ENCODE data around the gene FAM149A.

GRCh38 chr4:186151499-186151898 lies 47.0 kb downstream of the FAM149A start:
- TF ChIP-seq SP1 (IDR thresholded peaks at IDR 0.05) (no peak), FOXK2 (IDR thresholded peaks at IDR 0.05) (no peak), LEF1 (IDR thresholded peaks at IDR 0.05; ENCODE audit: borderline replicate concordance) (no peak), TARDBP (IDR thresholded peaks at IDR 0.05) (no peak), FOXM1 (IDR thresholded peaks at IDR 0.05; ENCODE audit: borderline replicate concordance) (no peak), PKNOX1 (IDR thresholded peaks at IDR 0.05) (no peak), ZNF384 (IDR thresholded peaks at IDR 0.05) (no peak), FOXA1 (IDR thresholded peaks at IDR 0.05) (no peak)

Measured in HEK293T (cell line).